ENCODE results near the gene DENND4C. TPM values are rescaled to one million over a fixed set of nuclear protein-coding genes. Genes with fewer than 3 reads are reported as not detected.
"Not testable (repeated sequence)": the region's sequence is repeated elsewhere in the genome, so short reads cannot be mapped to it uniquely, and the experiment has no call there.

DENND4C gene
- total and polyA plus RNA-seq, 12 donors, result 5.0 to 81.6 (median 46.7) TPM

DNA sequence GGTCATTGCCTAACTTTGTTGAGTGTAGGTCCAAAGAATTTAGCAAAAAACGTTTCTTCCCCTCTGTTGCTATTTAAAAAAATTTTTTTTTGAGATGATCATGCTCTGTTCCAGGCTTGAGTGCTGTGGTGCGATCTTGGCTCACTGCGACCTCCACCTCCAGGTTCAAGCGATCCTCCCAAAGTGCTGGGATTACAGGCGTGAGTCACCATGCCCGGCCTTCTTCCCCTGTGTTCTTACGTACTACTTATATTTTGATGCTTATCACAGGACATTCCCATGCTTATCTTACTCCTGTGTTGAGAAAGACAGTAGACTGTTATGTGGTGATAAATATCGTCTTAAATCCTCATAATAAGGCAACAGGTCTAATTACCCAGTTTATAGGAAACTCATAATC, 180.8 kb downstream of the DENND4C start:
- intact Hi-C loops (cut with DNase I), result no loop called here
- WGBS, 4 donors, result 77 to 87% (median 84%) methylated on average over 8 of the region's 8 CpGs
- no peak overlapping the region for H3K4me3 ChIP-seq

DNA sequence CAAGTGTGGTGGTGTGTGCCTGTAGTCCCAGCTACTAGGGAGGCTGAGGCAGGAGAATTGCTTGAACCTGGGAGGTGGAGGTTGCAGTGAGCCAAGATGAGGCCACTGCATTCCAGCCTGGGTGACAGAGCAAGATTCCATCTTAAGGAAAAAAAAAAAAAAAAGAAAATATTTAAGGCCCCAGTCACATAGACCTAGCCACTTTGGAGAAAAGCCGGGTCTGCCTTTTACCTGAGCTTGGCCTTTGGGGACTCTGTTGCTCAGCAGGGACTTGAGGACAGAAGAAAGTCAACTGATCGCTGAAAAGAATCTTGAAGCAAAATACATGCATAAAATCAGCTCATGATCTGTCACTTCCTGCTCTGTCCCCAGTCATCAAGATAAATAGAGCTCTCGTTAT, 183.0 kb downstream of the DENND4C start:
- intact Hi-C loops (cut with DNase I); H3K36me3 ChIP-seq (replicated peaks in 1 of 2); H3K4me1 ChIP-seq (replicated peaks in 1 of 2); H3K9me3 ChIP-seq (replicated peaks in 1 of 3); H3K27ac ChIP-seq; DNase-seq; H3K4me3 ChIP-seq; H3K27me3 ChIP-seq: not testable (repeated sequence)
- 60 to 86% (median 71%) methylated on average over 3 of the region's 3 CpGs for WGBS, 4 donors

More for the DNA sequence above, 180.8 kb downstream of the DENND4C start:
- H3K4me1 ChIP-seq (replicated peaks in 1 of 2), result peaks cover 6 to 8% of the 10 kb centered on the region in 2 donors
- no peak for DNase-seq
- TF ChIP-seq, protein P1, sequence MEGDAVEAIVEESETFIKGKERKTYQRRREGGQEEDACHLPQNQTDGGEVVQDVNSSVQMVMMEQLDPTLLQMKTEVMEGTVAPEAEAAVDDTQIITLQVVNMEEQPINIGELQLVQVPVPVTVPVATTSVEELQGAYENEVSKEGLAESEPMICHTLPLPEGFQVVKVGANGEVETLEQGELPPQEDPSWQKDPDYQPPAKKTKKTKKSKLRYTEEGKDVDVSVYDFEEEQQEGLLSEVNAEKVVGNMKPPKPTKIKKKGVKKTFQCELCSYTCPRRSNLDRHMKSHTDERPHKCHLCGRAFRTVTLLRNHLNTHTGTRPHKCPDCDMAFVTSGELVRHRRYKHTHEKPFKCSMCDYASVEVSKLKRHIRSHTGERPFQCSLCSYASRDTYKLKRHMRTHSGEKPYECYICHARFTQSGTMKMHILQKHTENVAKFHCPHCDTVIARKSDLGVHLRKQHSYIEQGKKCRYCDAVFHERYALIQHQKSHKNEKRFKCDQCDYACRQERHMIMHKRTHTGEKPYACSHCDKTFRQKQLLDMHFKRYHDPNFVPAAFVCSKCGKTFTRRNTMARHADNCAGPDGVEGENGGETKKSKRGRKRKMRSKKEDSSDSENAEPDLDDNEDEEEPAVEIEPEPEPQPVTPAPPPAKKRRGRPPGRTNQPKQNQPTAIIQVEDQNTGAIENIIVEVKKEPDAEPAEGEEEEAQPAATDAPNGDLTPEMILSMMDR (IDR thresholded peaks at IDR 0.05), result no peak
- no peak for TF ChIP-seq POLR2A (IDR thresholded peaks at IDR 0.05)
- no peak overlapping the region for H3K27ac ChIP-seq
- H3K9me3 ChIP-seq (replicated peaks in 1 of 3), result no peaks in the 10 kb centered on the region
- no peaks in the 10 kb centered on the region for H3K27me3 ChIP-seq
- H3K36me3 ChIP-seq (replicated peaks in 1 of 2), result no peaks in the 10 kb centered on the region

DNA sequence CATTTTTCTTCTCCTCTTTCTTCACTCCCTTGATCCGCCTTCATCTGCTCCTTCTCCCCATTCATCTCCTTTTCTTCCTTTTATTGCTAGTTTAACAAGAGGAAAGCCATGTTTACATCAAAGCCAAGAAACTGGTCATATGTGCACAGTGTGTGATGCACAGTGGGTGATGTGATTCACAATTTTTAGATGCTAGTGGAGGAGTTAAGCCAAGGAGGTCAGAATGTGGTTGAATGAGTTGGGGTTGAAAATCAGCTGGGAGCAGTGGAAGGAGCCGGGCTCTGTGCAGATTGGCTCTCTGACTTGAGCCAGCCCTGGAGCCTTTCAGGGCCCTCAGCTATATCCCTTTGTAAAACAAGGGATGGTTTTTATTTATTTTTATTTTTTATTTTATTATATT, 185.7 kb downstream of the DENND4C start:
- Histone ChIP-seq H3K36me3 (replicated peaks in 1 of 2) (no peaks in the 10 kb centered on the region), H3K4me3 (no peak overlapping the region), H3K9me3 (replicated peaks in 1 of 3) (no peaks in the 10 kb centered on the region), H3K27ac (no peak overlapping the region), H3K27me3 (no peaks in the 10 kb centered on the region), H3K4me1 (replicated peaks in 1 of 2) (no peaks in the 10 kb centered on the region)
- DNase-seq, result no peak
- TF ChIP-seq, protein P1 (IDR thresholded peaks at IDR 0.05), result no peak
- TF ChIP-seq POLR2A (IDR thresholded peaks at IDR 0.05), result no peak
- 85 to 98% (median 94%) methylated on average over 2 of the region's 2 CpGs for WGBS, 4 donors
- intact Hi-C loops (cut with DNase I), result no loop called here

DNA sequence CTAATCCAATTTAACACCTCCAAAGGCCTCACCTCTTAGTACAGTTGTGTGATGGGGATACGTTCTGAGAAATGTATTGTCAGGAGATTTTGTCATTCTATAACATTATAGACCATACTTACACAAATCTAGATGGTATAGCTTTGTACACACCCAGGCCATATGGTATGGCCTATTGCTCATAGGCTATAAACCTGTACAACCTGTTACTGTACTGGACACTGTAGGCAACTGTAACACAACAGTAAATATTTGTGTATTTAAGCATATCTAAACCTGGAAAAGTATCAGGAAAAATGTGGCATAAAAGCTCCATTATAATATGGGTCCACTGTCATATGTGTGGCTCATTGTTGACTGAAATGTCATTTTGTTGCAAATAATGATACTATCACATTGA, 190.4 kb downstream of the DENND4C start:
- Histone ChIP-seq H3K4me3 (no peak overlapping the region), H3K36me3 (replicated peaks in 1 of 2) (no peaks in the 10 kb centered on the region), H3K27ac (no peak overlapping the region), H3K4me1 (replicated peaks in 1 of 2) (no peaks in the 10 kb centered on the region), H3K27me3 (no peaks in the 10 kb centered on the region), H3K9me3 (replicated peaks in 1 of 3) (no peaks in the 10 kb centered on the region)
- DNase-seq, result no peak
- no peak for TF ChIP-seq POLR2A (IDR thresholded peaks at IDR 0.05)
- TF ChIP-seq, protein P1 (IDR thresholded peaks at IDR 0.05), result no peak
- WGBS, 4 donors, result 90 to 100% (median 97%) methylated on average over 1 of the region's 1 CpG
- intact Hi-C loops (cut with DNase I), result no loop called here

Other genes with a start within 250 kb of the DENND4C start
- under 1 TPM in 6 of 9 donors, not detected in 3; under 0.01 to 0.94 (median 0.32) TPM for gene SAXO1, start 197.5 kb upstream of the DENND4C start, total RNA-seq
- gene SAXO1, start 197.5 kb upstream of the DENND4C start, polyA plus RNA-seq, result under 1 TPM in 2 of 3 donors, not detected in 1; 0.03 to 0.24 TPM
- gene RRAGA, start 181.3 kb upstream of the DENND4C start, total RNA-seq, result 100 to 1,000 TPM in 3 of 9 donors, 10 to 100 TPM in 6; 38.8 to 115 (median 78.6) TPM
- 10 to 100 TPM; 29.5 to 95.1 (median 45.4) TPM for gene RRAGA, start 181.3 kb upstream of the DENND4C start, polyA plus RNA-seq
- 10 to 100 TPM in 6 of 9 donors, 1 to 10 TPM in 3; 5.2 to 16.3 (median 13.6) TPM for gene HAUS6, start 127.8 kb upstream of the DENND4C start, total RNA-seq
- gene HAUS6, start 127.8 kb upstream of the DENND4C start, polyA plus RNA-seq, result 10 to 100 TPM in 1 of 3 donors, 1 to 10 TPM in 2; 4.0 to 14.7 (median 5.8) TPM
- gene PLIN2, start 103.2 kb upstream of the DENND4C start, total RNA-seq, result 100 to 1,000 TPM in 8 of 9 donors, 10 to 100 TPM in 1; 85.8 to 426 (median 207) TPM
- gene PLIN2, start 103.2 kb upstream of the DENND4C start, polyA plus RNA-seq, result 100 to 1,000 TPM in 1 of 3 donors, 10 to 100 TPM in 2; 43.4 to 134 (median 81.2) TPM
- gene RPS6, start 149.5 kb downstream of the DENND4C start, total RNA-seq, result 1,000 to 10,000 TPM in 7 of 9 donors, 100 to 1,000 TPM in 2; 797 to 1,952 (median 1,624) TPM
- gene RPS6, start 149.5 kb downstream of the DENND4C start, polyA plus RNA-seq, result 1,000 to 10,000 TPM; 2,230 to 3,609 (median 3,214) TPM
- 1 to 10 TPM; 3.5 to 10.0 (median 5.8) TPM for gene ACER2, start 178.3 kb downstream of the DENND4C start, total RNA-seq
- 1 to 10 TPM in 1 of 3 donors, under 1 TPM in 2; 0.24 to 1.3 (median 0.80) TPM for gene ACER2, start 178.3 kb downstream of the DENND4C start, polyA plus RNA-seq